MG63 (cell line): ENCODE results near the gene PDE4D. TPM values are rescaled to one million over a fixed set of nuclear protein-coding genes. Genes with fewer than 3 reads are reported as not detected.

Experiments used
- DNase-seq: peaks from one replicate; pipeline ENCODE4 v3.0.0-alpha.2; 2020
- H3K27me3 ChIP-seq: fragments of 250-450 bp; sonication (Bioruptor Pico); 2 replicates; pipeline ENCODE4 v1.5.1; 2020; ENCODE audit warnings: mild to moderate bottlenecking, moderate library complexity
- H3K36me3 ChIP-seq: fragments of 250-450 bp; sonication (Bioruptor Pico); 2 replicates; pipeline ENCODE4 v1.5.1; 2020; ENCODE audit warnings: mild to moderate bottlenecking, moderate library complexity
- H3K4me3 ChIP-seq: fragments of 250-450 bp; sonication (Bioruptor Pico); 2 replicates; pipeline ENCODE4 v1.5.1; 2020; ENCODE audit warnings: mild to moderate bottlenecking, moderate library complexity
- H3K9me3 ChIP-seq: fragments of 250-450 bp; sonication (Bioruptor Pico); 2 replicates; pipeline ENCODE4 v1.5.1; 2020; ENCODE audit warnings: mild to moderate bottlenecking, moderate library complexity
- total RNA-seq: library from RNA; depleted of rRNA; stranded (reverse); fragments of >200 nt; shearing (Covaris generic); gene quantifications from 2 replicates; pipeline ENCODE4 v1.2.3, GENCODE V29; 2014; ENCODE audit warnings: low replicate concordance

Gene PDE4D
- total RNA-seq, 1 experiment from 2014 or later = 3.1 TPM

DNA sequence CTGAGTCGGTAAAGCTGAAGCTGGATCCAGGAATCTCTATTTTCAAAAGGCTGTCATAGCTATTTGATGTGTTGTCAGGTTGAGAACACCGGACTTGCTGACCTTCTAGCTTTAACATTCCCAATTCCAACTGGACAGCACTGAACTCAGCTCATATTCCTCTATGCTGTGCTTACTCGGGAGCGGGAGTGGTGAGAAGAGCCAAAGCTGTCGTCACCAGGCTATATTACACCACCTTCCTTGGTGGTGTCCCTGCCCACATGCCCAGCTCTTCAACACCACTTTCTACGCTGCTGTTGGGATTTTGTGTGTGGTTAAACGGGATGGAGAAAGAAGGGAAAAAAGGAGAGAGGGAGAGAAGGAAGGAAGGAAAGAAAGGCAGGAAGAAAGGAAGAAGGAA lies 657.1 kb downstream of the PDE4D start:
- DNase-seq = peak; percentile 18
- no peak overlapping the region for H3K4me3 ChIP-seq

DNA sequence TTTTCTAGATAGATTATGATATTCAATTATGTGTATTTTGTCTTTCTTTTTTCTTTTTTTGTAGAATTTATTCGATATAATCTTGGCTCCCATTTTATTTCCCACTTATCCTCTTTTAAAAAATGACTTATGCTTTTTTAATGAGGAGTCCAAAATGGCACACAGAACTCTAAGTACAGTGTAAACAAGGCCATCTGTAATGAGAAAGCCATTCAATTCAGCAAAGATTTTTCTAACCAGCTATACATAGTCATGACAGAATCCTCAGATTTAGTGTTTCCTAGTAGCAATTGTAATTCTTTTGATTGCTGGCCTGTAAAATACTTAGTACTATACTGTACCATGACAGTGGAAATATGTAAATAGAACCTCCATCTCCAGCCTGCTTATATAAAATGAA lies 659.3 kb downstream of the PDE4D start:
- DNase-seq = no peak
- H3K36me3 ChIP-seq = no peaks in the 10 kb centered on the region
- H3K27me3 ChIP-seq = no peaks in the 10 kb centered on the region
- H3K4me3 ChIP-seq = no peak overlapping the region
- no peaks in the 10 kb centered on the region for H3K9me3 ChIP-seq

More for the DNA sequence above, 657.1 kb downstream of the PDE4D start:
- Histone ChIP-seq H3K36me3 (no peaks in the 10 kb centered on the region), H3K9me3 (no peaks in the 10 kb centered on the region), H3K27me3 (no peaks in the 10 kb centered on the region)

DNA sequence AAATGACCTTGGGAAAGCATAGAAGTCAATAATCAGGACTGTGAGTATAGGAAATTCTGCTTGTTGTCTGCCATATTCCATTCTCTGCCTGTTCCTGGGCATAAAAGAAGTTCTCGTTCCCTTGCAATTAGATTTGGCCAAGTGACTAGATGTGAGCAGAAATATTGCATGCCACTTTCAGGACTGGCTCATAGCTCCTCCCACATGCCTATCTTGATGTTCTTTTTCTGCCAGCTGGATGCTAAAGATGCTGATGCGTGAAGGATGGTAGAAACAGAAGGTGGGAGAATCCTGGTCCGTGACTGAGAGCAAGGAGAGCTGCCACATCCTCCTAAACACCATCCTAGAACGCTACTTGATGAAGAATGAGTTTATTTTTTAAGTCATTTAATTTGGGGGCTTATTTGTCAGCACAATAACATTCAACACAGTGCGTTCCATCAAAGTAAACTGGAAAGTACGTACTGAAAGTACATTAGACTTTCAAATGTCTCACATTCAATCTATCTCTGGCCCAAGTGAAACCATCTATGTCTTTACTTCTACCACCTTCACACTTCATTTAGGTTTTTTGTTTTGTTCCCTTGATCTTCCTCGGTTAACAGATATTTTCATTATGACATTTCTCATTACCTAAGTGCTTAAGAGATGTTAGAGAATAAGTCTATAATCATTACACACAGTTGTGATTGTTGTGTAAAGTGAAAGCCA lies 662.1 kb downstream of the PDE4D start:
- no peaks in the 10 kb centered on the region for H3K9me3 ChIP-seq
- no peak for DNase-seq
- no peaks in the 10 kb centered on the region for H3K27me3 ChIP-seq

DNA sequence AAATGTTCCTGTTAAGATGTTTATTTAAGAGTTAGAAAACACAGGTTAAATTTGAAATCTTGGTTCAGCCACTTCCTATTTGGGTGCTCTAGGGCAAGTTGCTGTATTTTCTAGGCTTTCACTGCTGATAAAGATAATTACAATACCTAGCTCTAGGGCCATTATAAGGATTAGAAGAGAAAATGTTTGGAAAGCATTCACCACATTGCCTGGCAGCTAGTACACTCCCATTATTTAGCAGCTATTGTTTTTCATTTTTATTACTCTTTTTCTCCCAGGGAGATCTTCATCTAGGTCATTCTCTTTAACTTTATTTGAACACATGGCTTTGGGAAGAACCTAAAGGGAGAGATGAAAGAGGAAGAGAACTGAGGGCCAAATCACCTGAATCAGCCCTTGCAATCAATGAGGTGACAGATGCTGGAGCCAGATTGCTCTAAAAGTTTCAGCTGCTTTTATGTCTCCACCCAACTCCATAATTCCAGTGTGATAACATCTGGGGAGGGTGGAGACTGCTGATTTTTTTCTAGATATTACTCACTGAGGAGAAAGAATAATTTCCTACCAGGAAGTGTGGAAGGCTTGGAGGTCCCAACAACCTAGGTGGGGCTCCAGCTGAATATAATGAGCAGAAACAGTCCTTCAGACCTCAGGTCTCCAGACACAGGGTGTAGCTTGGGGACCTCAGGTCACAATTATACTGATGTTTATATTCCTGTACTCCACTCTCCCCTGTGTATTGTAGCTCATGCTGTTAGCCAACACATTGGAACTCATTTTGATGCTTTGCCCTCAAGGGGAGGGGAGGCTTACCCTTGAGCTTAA lies 670.6 kb downstream of the PDE4D start:
- no peaks in the 10 kb centered on the region for H3K36me3 ChIP-seq
- peaks cover 8% of the 10 kb centered on the region for H3K9me3 ChIP-seq
- no peaks in the 10 kb centered on the region for H3K27me3 ChIP-seq
- H3K4me3 ChIP-seq = no peak overlapping the region
- DNase-seq = no peak

More for the DNA sequence above, 662.1 kb downstream of the PDE4D start:
- Histone ChIP-seq H3K36me3 (no peaks in the 10 kb centered on the region), H3K4me3 (no peak overlapping the region)

DNA sequence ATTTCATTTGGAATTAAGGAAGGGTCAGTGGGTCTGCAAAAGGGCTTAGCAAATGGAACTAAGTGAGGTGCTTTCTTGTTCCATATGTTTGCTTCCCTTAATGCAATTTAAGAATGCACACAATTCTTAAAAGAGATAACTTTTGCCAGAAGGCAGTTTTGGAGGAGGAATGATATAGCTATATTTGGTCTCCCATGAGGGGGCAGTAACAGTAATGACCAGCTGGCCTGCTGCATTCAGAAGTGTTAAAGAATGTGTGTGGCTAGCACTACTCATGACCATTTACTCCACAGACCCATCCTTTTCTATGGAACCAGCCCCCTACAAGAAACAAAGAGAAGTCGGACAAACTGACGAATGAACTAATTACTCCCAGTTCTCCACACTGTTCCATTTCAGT lies 671.8 kb downstream of the PDE4D start:
- H3K27me3 ChIP-seq = no peaks in the 10 kb centered on the region
- no peak for DNase-seq
- H3K36me3 ChIP-seq = no peaks in the 10 kb centered on the region
- peaks cover 8% of the 10 kb centered on the region for H3K9me3 ChIP-seq
- H3K4me3 ChIP-seq = no peak overlapping the region

DNA sequence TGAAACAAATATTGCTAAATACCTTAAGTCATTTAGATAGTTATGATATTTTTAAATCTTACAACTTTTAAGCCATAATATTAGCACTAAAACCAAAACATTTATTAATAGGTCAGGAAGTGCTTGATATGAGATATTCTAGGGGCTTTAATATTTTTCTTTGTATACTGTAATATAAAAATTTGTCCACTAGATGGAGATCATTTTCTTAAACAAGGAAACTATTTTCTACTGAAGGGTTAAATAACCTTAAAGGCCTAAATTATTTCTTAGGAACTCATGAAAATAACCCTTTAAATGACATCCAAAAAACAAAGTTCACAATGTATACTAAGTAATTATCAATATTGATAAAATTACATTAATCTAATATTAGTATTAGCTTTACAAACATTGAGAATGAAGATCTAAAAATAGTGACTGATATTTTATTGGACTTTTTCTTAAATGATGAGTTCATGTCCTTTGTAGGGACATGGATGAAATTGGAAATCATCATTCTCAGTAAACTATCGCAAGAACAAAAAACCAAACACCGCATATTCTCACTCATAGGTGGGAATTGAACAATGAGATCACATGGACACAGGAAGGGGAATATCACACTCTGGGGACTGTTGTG lies 675.0 kb downstream of the PDE4D start:
- H3K27me3 ChIP-seq = no peaks in the 10 kb centered on the region

DNA sequence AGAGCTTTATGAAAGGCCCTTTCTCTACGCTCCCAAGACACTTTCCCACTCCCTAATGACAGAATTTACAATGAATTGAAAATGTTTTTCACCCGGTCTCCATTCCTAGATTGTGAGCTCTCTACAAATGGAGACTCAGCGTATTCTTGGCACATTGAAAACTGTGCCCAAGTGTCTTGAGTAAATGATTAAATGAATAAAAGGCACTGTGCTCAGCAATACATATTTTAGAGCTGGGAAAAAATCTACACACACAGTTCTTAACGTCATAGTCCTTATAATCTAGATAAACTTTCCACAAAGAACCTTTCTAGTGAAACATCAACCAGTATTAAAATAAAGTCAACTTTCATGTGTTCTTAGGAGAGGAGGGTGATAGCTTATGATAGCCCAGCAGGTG lies 676.7 kb downstream of the PDE4D start:
- Histone ChIP-seq H3K4me3 (no peak overlapping the region), H3K27me3 (no peaks in the 10 kb centered on the region), H3K36me3 (no peaks in the 10 kb centered on the region), H3K9me3 (no peaks in the 10 kb centered on the region)
- no peak for DNase-seq

More for the DNA sequence above, 675.0 kb downstream of the PDE4D start:
- no peak overlapping the region for H3K4me3 ChIP-seq
- no peaks in the 10 kb centered on the region for H3K36me3 ChIP-seq
- H3K9me3 ChIP-seq = no peaks in the 10 kb centered on the region
- no peak for DNase-seq

DNA sequence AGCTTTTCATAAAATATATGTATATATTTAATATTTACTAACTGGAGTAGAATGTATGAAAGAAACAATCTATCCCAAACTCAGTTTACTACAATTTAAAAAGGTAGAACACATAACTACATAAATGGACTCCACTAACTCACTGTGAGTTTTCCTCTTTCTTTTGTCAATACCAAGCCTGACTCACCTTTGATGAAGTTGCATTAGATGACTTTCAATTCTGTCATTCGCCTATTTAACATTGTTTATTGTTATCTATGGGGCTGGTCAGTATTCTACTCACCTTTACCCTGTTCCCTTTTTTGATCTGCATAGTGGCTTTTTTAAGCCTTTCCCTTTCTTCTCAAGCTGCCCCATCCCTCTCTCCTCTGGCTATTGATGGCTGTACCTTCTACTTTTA lies 680.9 kb downstream of the PDE4D start:
- H3K27me3 ChIP-seq = no peaks in the 10 kb centered on the region
- no peaks in the 10 kb centered on the region for H3K36me3 ChIP-seq
- H3K4me3 ChIP-seq = no peak overlapping the region
- H3K9me3 ChIP-seq = no peaks in the 10 kb centered on the region
- no peak for DNase-seq

DNA sequence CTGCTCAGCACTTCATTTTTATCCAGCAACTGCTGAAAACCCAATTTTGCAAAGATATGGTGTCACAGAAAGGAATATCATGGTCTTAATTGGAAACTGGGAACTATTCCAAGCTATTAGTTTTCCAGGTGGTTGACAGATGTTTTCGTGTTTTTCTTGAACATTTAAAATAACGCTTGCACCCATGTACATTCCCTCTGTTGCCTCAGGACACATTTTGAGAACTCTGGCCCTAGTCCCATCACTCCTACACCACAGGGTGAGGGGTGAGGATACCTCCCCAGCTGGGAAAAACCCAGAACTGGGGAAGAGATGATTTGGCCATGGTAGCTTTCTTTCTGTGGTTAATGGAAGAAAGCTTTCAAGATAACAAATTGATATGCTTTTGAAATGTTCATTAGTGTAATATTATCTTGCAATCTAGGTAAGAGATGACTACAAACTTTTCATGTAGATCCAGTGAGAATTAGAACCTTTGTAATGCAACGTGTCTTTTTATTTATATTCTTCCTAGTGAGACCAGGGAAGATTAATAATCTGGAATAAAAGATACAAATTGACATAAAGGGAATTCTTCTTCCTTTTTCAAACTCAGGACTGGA lies 683.7 kb downstream of the PDE4D start:
- Histone ChIP-seq H3K36me3 (no peaks in the 10 kb centered on the region), H3K27me3 (no peaks in the 10 kb centered on the region), H3K9me3 (no peaks in the 10 kb centered on the region), H3K4me3 (no peak overlapping the region)
- DNase-seq = no peak

DNA sequence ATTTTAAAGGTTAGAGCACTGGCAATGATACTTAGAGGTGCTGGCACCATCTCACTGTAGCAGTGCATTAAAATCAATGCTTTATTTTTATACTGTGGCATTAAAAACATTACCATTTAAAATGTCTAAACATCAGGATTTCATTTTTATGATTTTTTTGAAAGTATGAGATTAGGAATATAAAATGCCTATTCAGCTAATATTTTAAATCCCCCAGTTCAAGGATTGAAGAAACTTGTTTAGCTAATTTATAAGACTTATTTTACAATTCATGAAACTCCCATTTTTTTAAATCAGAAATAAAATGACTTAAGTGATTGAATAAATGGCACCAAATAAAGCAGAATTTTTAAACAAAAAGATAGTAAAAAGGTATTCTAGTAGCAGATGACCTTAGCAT lies 685.1 kb downstream of the PDE4D start:
- no peak overlapping the region for H3K4me3 ChIP-seq
- DNase-seq = no peak

DNA sequence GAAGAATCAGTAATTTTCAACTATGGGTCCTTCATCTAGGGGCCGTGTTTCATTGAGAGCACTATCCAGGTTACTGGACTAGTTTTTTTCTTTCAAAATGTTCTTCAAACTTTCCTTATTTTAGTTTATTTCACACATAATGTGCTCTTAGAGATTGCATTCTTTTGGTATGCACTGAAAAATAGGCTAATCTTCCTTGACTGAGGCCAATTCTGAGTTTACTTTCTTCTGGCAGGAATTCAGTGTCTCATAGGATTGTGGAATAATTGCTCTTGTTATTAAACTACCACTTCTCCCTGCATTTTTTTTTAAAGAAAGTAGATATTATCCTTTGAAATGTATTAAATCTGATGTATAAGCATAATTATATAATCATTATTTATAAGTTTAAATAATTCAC lies 686.1 kb downstream of the PDE4D start:
- H3K36me3 ChIP-seq = no peaks in the 10 kb centered on the region
- H3K4me3 ChIP-seq = no peak overlapping the region
- no peaks in the 10 kb centered on the region for H3K27me3 ChIP-seq
- no peaks in the 10 kb centered on the region for H3K9me3 ChIP-seq
- no peak for DNase-seq

More for the DNA sequence above, 685.1 kb downstream of the PDE4D start:
- Histone ChIP-seq H3K27me3 (no peaks in the 10 kb centered on the region), H3K36me3 (no peaks in the 10 kb centered on the region), H3K9me3 (no peaks in the 10 kb centered on the region)

DNA sequence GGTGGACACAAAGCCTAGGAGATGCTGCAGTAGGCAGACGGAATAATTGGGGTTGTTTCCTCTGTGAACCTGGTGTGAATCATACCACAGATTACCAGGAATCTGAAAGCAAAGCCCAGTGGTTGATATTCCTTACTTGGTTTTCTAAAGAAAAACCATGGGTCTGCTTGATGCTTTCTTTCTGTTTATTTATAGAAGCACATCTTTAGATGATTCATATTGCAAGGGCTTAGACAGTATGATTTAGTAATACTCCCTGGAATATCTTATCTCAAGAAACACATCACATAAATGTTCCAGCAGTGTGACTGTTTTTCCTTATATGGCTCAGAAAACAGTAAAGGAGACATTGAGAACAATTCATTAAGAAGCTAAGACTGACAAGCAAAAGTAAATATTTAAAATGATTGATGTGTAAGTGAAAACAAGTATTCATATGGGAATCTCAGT lies 687.4 kb downstream of the PDE4D start:
- no peaks in the 10 kb centered on the region for H3K27me3 ChIP-seq
- no peak overlapping the region for H3K4me3 ChIP-seq
- no peaks in the 10 kb centered on the region for H3K36me3 ChIP-seq
- H3K9me3 ChIP-seq = no peaks in the 10 kb centered on the region
- DNase-seq = peak; percentile 11

DNA sequence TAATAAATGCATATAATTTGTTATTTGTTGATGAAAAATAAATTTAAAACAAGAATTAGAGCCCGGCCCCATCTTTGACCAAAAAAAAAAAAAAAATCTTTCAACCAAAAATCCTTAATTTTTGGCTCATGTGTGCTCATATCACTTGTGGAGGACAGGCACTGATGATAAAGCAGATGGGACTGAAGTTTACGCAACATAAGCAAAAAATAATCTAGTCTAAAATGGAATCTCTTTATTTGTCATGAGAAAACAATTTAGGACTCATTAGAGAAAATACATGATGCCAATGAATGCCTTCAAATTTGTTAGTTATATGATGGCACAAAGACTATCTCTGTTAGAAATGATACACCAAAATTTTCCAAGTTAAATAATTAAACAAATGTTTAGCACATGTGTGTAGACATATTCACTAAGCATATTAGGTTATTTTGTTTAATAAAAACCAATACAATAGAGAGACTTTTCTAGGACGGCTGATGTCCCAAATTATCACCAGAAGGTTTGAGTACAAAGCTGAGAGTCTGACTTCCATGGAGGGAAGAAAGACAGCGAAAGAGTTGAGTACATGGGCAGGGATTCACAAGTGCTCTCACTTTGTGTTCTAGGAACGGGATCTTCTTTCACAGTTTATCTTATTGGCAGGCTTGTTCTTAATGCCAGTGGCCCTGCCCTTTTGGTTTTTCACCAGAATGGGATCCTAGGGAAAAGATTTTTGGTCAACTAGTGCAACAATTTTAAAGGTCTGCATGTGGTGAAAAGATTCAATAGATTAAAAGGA lies 689.2 kb downstream of the PDE4D start:
- Histone ChIP-seq H3K36me3 (no peaks in the 10 kb centered on the region), H3K27me3 (no peaks in the 10 kb centered on the region), H3K4me3 (no peak overlapping the region), H3K9me3 (no peaks in the 10 kb centered on the region)
- DNase-seq = no peak

DNA sequence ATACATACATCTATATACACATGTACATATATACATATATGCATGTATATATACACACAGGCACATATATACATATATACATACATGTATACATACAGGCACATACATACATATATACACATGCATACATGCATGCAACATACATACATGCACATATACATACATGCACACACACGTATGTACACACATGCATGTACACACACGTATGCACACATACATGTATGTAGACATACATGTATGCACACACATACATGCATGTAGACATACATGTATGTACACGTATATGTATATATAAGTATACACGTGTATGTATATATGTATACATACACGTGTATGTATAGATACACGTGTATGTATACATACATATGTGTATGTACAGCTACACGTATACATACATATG lies 693.7 kb downstream of the PDE4D start:
- Histone ChIP-seq H3K36me3 (no peaks in the 10 kb centered on the region), H3K27me3 (no peaks in the 10 kb centered on the region), H3K4me3 (no peak overlapping the region), H3K9me3 (no peaks in the 10 kb centered on the region; the same call in 1 of the 2 replicates)
- no peak for DNase-seq

DNA sequence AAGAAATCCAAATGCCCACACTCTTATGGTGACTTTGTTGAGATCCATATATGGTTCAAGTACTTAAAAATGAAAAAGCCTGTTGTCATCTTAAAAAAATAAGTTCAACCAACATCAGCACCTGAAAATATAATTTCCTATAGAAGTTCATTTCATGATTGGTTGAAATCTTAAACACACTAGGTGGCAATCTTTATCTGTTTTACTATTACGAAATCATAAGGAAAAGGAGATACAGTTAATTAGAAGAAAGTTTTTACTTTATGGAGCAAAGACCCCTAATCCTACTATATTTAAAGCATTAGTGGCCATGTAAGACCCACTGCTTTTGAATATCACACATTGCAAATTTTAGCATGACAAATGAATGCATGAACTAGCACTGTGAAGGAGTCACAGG lies 694.7 kb downstream of the PDE4D start:
- DNase-seq = no peak
- H3K4me3 ChIP-seq = no peak overlapping the region
- no peaks in the 10 kb centered on the region; the same call in 1 of the 2 replicates for H3K9me3 ChIP-seq
- no peaks in the 10 kb centered on the region for H3K36me3 ChIP-seq
- no peaks in the 10 kb centered on the region for H3K27me3 ChIP-seq

DNA sequence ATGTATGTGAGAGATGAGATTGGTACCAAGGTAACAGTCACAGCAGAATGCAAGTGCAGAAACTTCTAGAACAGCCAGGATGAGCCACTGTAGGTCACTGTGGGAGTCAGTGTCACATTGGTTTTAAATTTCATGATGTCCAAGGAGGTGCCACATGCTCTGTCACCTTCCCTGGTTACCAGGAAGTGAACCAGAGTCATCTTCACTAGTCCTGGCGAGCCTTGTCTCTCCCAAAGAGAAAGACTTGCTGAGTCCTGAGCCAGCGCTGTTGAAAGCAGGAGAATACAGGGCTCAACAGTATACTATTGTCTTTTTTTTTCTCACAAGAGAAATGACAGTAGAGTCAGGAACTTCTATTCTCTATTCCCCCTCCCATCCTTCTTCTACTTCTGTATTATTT lies 695.2 kb downstream of the PDE4D start:
- Histone ChIP-seq H3K36me3 (no peaks in the 10 kb centered on the region), H3K9me3 (no peaks in the 10 kb centered on the region; the same call in 1 of the 2 replicates), H3K4me3 (no peak overlapping the region), H3K27me3 (no peaks in the 10 kb centered on the region)
- no peak for DNase-seq
